ENCODE results near the gene HCRTR2.
"Not testable (repeated sequence)": the region's sequence is repeated elsewhere in the genome, so short reads cannot be mapped to it uniquely, and the experiment has no call there.

Gene HCRTR2

DNA sequence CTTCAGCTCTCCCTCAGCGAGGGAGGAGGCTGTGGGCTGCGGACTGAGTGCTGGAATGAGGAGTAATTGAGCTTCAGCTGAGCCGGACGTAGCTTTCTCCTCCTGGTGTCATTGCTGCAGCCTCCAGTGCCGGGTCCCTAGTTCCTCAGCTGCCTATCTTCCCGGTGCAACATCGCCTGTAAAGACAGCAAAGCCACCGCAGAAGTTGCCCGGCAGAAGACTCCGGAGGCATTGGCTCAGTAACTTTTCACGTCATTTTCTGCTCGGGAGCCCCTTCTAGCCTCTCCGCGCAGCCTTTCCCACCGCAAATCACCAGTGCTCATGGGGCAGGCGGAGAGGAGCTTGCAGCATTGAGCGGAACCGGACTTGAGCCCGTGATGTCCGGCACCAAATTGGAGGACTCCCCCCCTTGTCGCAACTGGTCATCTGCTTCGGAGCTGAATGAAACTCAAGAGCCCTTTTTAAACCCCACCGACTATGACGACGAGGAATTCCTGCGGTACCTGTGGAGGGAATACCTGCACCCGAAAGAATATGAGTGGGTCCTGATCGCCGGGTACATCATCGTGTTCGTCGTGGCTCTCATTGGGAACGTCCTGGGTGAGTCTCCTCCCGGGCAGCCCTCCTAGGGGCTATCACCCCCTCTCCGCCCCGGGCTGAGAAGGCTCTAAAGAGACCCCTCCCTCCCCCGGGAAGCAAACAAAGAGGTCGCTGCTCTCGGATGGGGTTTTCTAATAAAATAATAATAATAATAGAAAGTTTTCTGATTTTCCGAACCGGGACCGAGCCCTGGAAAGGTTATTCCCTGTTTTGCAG, at the start of gene HCRTR2:
HCRTR2 (plus strand) TSS at position 305 of the 816 bp plus-strand sequence; CDS start at position 378, 73 bp downstream.
- DNase-seq: no peak

- no peak for DNase-seq
Measured at GRCh38 chr6:55130806-55131324, 43.5 kb upstream of the HCRTR2 start.

- DNase-seq: no peak
Measured at GRCh38 chr6:55131616-55132015, 42.7 kb upstream of the HCRTR2 start.

DNA sequence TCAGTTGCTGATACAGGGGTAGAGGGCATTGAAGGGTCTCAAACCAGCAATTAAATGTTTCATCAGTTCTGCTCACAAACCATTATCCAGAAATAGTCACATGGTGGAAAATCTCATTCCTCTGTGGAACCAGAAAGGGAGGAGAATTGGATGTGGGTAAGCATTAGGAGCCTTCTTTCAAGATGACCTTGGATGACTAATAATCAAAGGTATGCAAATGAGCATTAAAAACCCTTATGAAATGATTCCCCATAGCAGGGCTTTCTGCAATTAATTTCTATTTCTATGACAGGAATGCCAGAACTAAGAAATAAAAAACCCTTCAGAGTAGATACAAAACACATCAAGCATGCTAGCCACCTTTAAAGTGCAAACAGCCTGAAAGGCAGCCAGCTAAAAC, 37.4 kb upstream of the HCRTR2 start:
- no peak for DNase-seq

DNA sequence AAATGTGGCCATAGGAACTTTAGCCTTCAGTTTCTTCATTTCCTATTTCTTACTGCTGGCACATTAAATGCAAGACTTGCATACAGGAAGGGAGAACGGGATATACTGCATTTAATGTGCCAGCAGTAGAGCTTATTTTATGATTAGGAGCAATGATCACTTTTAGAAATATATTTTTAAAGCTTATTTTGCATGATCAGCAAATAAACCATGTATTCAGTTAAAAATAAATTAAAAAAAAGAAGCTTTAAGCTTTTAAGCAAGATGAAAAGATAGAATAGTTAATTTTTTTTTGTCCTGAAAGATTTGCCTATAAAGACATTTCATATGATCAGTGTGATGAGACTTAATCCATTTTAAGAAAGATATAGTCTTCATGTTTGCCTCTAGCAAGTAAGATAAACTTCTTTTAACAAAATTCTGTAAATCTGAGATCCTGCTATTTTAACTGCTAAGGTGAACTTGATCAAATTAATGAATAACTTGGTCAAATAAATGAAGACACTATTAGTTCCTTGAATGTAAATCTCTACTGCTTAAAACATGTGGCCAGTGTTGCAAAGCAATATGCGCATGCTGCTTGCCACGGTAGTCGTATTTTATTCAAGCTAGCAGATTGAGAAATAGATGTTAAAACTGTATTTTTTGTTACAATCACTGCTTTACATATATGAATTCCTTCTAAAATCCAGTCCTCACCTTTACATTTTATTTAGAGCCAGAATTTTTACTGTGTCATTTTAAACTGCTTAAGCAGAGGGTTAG, 36.2 kb upstream of the HCRTR2 start:
- DNase-seq: no peak

DNA sequence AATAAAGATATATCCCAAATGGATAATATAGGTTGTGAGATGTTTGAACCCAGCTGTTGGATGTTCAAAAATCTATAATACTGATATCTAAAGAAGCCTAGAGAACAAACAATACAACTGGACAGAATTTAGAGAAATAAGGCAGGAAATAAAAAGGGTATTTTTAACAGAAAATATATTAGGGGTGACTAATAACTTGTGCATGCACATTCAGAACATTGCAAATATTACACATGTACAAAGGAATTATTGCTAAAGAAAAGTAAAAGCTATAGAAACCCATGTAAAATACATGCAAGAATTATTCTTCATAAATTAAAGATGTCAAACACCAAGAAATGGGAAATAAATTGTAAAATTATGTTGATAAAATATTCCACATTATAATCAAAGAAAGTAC, 32.7 kb upstream of the HCRTR2 start:
- DNase-seq: no peak

DNA sequence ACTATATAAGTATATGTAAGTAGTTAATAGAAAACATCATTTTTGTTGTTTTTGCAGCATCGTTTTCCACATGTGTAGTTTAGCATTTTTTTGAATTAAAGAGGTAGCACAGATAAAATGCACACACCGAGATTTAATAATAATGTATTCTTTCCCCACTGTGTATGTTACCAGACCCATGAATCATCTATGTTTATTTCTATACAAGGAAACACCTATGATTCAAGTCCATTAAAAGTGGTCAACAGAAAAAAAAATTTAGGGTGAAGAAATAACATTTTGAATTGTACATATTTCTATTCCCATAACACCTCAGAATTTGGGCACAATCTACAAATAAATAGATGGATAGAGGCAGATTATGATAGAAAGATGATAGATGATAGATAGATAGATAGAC, 31.7 kb upstream of the HCRTR2 start:
- no peak for DNase-seq

- DNase-seq: no peak
Measured at GRCh38 chr6:55153284-55153683, 21.0 kb upstream of the HCRTR2 start.

GRCh38 chr6:55158784-55159183, 15.5 kb upstream of the HCRTR2 start:
- DNase-seq: not testable (repeated sequence)

DNA sequence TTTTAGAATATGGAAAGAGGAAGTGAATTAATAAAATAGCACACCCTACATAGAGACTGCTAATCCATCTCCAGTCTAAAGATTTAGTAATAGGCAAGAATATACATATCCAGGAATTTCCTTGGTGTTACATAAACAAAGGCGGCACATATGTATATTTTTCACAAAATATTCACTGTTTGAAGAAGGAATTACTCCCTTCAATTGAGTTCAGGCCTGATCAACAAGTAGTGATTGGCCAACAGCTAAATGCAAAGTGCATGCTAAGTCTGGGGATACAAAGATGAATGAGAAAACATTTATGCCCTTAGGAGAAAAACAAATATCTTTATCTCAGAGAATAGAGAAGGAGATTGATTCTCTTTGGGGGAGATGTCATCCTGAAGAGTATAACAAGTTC, 6.5 kb upstream of the HCRTR2 start:
- DNase-seq: no peak

DNA sequence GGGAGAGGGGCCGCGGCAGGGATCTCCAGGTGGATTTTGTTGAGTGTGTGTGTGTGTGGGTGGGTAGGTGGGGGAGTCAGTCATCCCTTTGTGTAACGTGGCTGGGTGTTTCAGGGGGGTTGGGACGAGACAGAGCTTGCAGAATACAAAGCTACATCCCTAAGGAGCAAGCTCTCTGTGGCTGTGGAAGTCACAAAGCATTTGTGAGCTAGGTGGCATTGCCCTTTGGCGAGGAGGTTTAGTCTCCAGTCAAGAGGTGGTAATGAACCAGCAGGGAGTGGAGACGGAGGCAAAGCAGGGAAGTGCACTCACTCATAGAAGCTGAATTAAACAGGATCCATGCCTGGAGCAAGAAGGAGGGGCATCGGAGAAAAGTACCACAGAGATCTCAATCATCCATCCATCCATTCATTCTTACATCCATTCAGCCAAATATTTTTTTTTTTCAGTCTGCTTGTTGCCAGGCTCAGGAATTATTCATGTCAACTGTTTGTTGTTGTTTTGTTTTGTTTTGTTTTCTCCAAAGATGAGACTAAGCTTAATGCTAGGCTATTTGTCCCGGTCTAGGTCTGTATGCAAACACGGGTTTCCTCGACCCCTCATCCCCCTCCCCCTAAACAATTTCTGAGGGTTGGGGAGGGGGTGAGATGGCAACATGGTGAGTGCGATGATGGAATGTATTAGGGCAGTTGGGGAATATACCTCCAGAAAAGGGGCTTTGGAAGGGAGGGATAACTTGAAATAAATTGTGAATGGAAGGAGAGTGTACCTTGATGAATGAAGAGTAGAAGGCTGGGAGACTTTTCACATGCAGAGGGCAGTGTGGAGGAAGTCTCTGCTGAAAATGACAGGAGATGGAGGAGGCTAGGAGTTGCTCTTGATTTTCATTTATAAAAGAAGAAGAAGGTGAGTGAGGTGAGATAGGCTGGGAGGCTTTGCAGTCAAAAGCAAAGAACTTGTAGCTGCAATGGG, 1.0 kb downstream of the HCRTR2 start:
- DNase-seq: no peak

DNA sequence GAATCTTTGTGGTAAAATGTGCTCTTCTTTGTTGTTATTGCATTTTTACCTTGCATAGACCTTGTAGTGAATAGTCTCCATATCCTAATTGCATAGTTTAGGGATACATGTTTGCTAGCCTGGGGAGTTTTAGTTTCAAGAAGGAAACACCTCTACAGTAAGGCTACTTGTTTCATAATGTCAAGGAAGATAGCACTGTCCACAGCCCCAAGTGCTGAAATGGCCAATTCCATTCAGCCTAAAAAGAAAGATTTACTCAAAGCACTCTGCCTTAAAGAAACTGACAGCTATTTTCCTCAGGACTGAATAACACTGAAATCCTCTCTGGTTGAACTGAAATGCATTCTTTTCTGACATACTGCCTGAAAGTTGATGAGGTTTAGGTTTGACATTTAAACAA, 2.6 kb downstream of the HCRTR2 start:
- DNase-seq: no peak

DNA sequence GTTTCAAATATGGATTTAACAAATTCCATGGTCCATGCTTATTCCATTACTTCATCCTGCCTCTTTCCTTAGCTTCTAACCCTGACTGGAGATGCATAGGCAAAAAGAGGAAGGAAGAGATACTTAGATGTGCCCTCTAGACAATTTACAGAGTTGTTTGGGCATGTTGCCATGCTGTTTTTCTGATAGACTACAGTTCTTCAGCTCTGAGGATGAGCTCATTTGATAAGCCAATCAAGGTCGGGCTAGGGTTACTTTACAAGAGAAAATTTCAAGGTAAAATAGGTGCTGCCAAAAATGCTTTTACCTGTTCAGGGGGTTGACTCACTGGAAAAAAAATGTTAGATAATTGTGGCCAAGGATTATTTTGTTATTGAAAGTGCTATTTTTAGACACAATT, 5.9 kb downstream of the HCRTR2 start:
- DNase-seq: no peak

DNA sequence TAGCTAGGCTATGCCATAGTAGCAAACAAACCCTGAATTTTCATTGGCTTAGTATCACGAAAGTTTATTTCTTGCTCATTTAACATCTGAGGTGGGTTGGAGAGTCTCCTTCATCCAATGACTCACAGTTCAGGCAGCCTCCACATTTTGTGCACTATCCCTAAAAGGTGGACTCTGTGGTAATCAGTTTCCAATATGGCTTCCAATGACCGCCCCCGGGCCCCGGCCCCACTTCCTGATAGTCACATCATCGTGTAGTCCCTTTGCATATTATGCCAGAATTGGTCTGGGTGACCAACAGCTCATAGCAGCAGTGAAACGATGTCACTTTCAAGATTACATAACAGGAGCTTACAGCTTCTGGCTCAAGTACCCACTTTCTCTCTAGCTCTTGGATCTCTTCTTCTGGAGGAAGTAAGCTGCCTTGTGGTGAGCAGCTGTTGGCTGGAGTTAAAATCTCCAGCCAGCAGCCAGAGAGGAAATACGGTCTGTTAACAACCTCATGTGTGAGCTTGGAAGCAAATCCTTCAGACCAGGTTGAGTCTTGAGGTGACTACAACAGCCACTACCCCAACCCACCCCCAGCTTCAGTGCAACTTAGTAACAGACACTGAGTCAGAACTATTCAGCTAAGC, 7.8 kb downstream of the HCRTR2 start:
- no peak for DNase-seq

GRCh38 chr6:55184782-55185530, 10.6 kb downstream of the HCRTR2 start:
- DNase-seq: no peak

GRCh38 chr6:55198715-55199114, 24.4 kb downstream of the HCRTR2 start:
- DNase-seq: no peak

DNA sequence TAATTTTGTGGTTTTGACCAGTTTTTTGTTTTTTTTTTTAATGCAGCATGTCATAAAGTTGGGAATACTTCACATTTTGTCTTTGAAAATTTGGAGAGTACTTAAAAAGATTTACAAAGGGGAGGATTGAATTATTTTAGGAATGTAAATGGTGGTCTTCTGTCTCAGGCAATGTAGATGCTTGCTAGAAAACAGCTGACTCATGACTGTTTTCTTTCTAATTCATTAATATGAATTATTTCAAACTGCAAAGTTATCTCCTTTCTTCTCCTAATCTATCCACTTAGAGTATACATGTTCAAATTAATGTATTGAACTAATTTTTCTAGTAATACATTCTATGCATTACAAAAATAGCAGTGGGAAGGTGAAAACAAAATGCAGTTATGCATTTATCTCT, 24.9 kb downstream of the HCRTR2 start:
- DNase-seq: no peak

DNA sequence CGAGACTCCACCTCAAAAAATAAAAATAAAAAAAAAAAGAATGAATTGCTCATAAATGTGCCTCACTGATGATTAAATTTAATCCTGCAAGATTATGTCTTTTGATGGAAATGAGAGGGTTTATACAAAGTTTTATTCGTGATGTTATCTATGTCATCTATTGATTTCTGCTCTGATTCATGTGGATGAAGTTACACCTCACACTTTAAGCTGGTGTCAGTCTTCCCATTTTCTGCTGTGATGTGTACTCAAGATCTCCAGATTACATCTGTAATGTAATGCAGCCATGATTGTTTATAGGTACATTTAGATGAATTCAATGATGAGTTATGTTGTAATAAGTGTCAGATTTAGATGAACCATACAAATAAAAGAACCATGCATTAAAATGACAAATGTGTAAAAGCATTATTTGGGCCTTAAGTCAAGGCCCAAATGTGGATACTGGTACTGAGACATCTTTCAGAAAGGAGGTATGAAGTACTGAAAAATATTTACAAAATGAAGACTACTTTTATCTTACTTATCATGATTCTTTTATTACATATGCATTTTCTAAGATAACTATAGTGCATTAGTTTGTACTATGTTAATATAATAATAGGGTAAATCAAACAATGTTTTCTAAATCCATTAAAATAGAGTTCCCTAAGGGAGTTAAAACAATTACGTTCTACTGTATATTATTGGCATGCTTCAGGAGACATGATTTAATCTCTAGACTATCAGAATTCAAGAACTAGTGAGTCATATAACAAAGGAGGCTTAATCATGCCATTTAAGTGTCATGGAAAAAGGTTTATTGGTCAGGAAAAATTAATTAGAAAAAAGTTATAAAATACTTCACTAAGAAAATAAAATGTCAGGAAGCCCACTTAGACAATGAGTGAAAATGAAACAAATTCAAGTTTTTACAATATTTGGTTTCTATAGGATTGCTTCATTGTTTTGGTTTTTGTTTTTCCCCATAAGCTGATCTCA, 34.5 kb downstream of the HCRTR2 start:
- no peak for DNase-seq

DNA sequence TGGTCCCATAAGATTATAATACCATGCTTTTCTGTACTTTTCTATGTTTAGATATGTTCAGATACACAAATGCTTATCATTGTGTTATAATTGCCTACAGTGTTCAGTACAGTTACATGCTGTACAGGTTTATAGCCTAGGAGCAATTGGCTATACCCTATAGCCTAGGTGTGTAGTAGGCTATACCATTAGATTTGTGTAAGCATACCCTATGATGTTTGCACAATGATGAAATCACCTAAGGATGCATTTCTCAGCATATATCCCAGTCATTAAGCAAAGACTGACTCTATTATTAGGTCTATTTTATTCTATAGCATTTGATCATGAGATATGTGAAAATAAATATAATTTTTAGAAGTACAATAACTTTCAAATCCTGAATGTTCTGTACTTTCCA, 36.6 kb downstream of the HCRTR2 start:
- no peak for DNase-seq

- no peak for DNase-seq
Measured at GRCh38 chr6:55212156-55212555, 37.8 kb downstream of the HCRTR2 start.

All from NCI-H446 treated with DMSO at 0.1 percent for 48 hours (cell line).